ENCODE results near the gene WNT7B.

WNT7B gene

DNA sequence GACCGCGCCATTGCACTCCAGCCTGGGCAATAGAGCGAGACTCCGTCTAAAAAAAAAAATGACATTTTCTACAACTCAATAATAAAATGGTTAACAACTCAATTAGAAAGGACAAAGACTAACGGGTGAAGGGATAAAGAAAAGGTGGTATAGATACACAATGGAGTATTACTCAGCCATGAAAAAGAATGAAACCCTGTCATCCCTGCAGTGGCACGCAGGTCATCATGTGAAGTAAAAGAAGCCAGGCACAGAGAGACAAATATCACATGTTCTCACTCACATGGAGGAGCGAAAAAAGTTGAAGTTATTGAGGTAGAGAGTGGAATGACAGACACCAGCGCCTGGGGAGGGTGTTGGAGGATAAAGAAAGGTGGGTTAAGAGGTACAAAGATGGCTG is 39.0 kb downstream of the WNT7B start:
- Histone ChIP-seq H2AFZ (ENCODE audit: low read length) (no peak overlapping the region), H3K9me3 (ENCODE audit: insufficient read depth, low read depth, low read length) (no peaks in the 10 kb centered on the region), H3K4me3 (ENCODE audit: low read length, poor library complexity, severe bottlenecking) (no peak overlapping the region), H3F3A (ENCODE audit: low read depth) (no peaks in the 10 kb centered on the region), H3K9me2 (replicated peaks; ENCODE audit: low read depth, low read length) (no peaks in the 10 kb centered on the region), H4K20me1 (ENCODE audit: insufficient read depth, low read length, poor library complexity, severe bottlenecking) (peaks cover 6% of the 10 kb centered on the region), H3K9ac (ENCODE audit: low read depth, low read length, poor library complexity, severe bottlenecking) (no peak overlapping the region), H3K27me3 (ENCODE audit: insufficient read depth, low read length, poor library complexity, severe bottlenecking) (no peaks in the 10 kb centered on the region), H3K79me2 (ENCODE audit: insufficient read depth, low read length) (no peaks in the 10 kb centered on the region), H3K36me3 (ENCODE audit: insufficient read depth, low read length) (no peaks in the 10 kb centered on the region; the same call in 1 of the 2 replicates), H3K4me1 (ENCODE audit: insufficient read depth, low read length, poor library complexity, severe bottlenecking) (no peaks in the 10 kb centered on the region), H3K4me2 (ENCODE audit: low read depth, low read length, poor library complexity, severe bottlenecking) (no peak overlapping the region)
- TF ChIP-seq CTCF (conservative IDR thresholded peaks at IDR 0.05; ENCODE audit: low read length) (no peak), EZH2phosphoT487 (IDR thresholded peaks at IDR 0.05; ENCODE audit: borderline replicate concordance) (no peak)

DNA sequence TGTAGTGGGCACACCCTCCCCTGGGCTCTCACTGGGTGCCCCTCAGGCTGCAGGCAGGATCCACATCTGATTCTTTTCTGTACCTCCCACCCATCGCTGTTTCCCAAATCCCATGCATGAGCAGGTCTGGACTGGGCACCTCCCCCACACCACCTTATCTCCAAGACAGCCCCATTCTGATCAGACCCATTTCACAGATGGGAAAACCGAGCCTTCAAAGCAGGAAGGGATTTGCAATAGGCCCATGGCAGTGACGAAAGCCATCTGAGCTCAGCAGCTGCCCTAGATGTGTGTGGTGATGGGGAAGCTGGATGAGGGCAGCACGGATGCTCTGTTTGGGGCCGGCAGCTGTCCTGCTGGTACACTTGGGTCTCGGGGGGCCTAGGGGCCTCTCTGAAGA is 41.4 kb downstream of the WNT7B start:
- no peaks in the 10 kb centered on the region for H3F3A ChIP-seq (ENCODE audit: low read depth)
- no peaks in the 10 kb centered on the region for H3K9me3 ChIP-seq (ENCODE audit: insufficient read depth, low read depth, low read length)
- H3K4me3 ChIP-seq (ENCODE audit: low read length, poor library complexity, severe bottlenecking): no peak overlapping the region
- no peaks in the 10 kb centered on the region for H3K4me1 ChIP-seq (ENCODE audit: insufficient read depth, low read length, poor library complexity, severe bottlenecking)
- H2AFZ ChIP-seq (ENCODE audit: low read length): no peak overlapping the region
- H3K9me2 ChIP-seq (replicated peaks; ENCODE audit: low read depth, low read length): no peaks in the 10 kb centered on the region
- H3K9ac ChIP-seq (ENCODE audit: low read depth, low read length, poor library complexity, severe bottlenecking): no peak overlapping the region
- H3K36me3 ChIP-seq (ENCODE audit: insufficient read depth, low read length): no peaks in the 10 kb centered on the region; the same call in 1 of the 2 replicates
- H4K20me1 ChIP-seq (ENCODE audit: insufficient read depth, low read length, poor library complexity, severe bottlenecking): peaks cover 6% of the 10 kb centered on the region
- H3K79me2 ChIP-seq (ENCODE audit: insufficient read depth, low read length): no peaks in the 10 kb centered on the region
- no peaks in the 10 kb centered on the region for H3K27me3 ChIP-seq (ENCODE audit: insufficient read depth, low read length, poor library complexity, severe bottlenecking)
- no peak for TF ChIP-seq CTCF (conservative IDR thresholded peaks at IDR 0.05; ENCODE audit: low read length)
- TF ChIP-seq EZH2phosphoT487 (IDR thresholded peaks at IDR 0.05; ENCODE audit: borderline replicate concordance): no peak
- no peak overlapping the region for H3K4me2 ChIP-seq (ENCODE audit: low read depth, low read length, poor library complexity, severe bottlenecking)

DNA sequence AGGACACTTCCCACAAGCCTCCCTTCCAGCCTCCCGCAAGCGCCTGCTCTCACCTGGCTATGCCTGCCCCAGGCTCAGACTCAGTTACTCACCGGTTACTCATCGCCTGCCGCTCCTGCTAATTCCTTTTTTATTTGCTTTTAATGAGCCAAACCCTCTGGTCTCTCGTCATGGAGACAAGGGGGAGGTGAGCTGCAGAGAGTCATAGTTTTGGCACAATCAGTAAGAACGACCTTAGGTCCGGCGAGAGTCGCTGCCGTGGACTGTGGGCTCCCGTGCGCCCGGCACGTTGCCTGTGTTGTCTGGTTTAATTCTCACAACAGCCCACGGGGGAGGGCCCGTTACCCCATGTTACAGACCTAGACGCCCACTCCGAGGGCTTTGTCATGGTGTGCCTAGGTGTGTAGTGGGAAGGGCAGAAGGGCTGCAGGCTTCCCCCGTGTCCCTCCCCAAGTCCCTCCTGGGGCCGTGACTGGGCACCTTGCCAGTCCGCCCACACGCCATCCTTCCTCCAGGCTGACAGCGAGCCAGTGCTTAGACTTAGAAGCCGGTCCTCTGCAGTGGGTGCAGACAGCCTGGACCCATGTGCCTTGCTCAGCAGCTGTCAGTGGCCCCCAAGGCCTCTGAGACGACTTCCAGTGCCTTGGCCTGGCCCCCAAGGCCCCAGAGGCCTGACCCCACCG is 42.2 kb downstream of the WNT7B start:
- no peaks in the 10 kb centered on the region for H3K4me1 ChIP-seq (ENCODE audit: insufficient read depth, low read length, poor library complexity, severe bottlenecking)

More for the DNA sequence above, 42.2 kb downstream of the WNT7B start:
- H3K4me3 ChIP-seq (ENCODE audit: low read length, poor library complexity, severe bottlenecking): no peak overlapping the region
- no peaks in the 10 kb centered on the region for H3K79me2 ChIP-seq (ENCODE audit: insufficient read depth, low read length)
- H3K9me3 ChIP-seq (ENCODE audit: insufficient read depth, low read depth, low read length): no peaks in the 10 kb centered on the region
- peaks cover 6% of the 10 kb centered on the region for H4K20me1 ChIP-seq (ENCODE audit: insufficient read depth, low read length, poor library complexity, severe bottlenecking)
- no peaks in the 10 kb centered on the region for H3F3A ChIP-seq (ENCODE audit: low read depth)
- H3K9me2 ChIP-seq (replicated peaks; ENCODE audit: low read depth, low read length): no peaks in the 10 kb centered on the region
- H3K27me3 ChIP-seq (ENCODE audit: insufficient read depth, low read length, poor library complexity, severe bottlenecking): no peaks in the 10 kb centered on the region
- no peaks in the 10 kb centered on the region; the same call in 1 of the 2 replicates for H3K36me3 ChIP-seq (ENCODE audit: insufficient read depth, low read length)
- no peak overlapping the region for H3K9ac ChIP-seq (ENCODE audit: low read depth, low read length, poor library complexity, severe bottlenecking)
- TF ChIP-seq EZH2phosphoT487 (IDR thresholded peaks at IDR 0.05; ENCODE audit: borderline replicate concordance) (no peak), CTCF (conservative IDR thresholded peaks at IDR 0.05; ENCODE audit: low read length) (no peak)
- no peak overlapping the region for H2AFZ ChIP-seq (ENCODE audit: low read length)
- H3K4me2 ChIP-seq (ENCODE audit: low read depth, low read length, poor library complexity, severe bottlenecking): no peak overlapping the region

Data from Loucy (cell line).